IMR-90 (cell line): ENCODE data around the gene HUWE1. TPM values are rescaled to one million over a fixed set of nuclear protein-coding genes. Genes with fewer than 3 reads are reported as not detected.

ENCODE experiments used
- ATAC-seq: fragments of 200-7000 bp; cut with Tn5 transposase; 2 replicates; pipeline ENCODE4 v1.9.1; 2020; ENCODE audit warnings: low read depth, mild to moderate bottlenecking, moderate library complexity
- BruUV-seq: library from RNA; stranded (reverse); fragments of 400-500 nt; replicated peaks from 2 replicates; lab custom pipeline; 2021; lab: Mats Ljungman, UMichigan
- CTCF ChIA-PET: fragments of 300-600 bp; formaldehyde crosslinking; extraction: SDS; loops from one replicate; lab custom pipeline; 2021; ENCODE audit warnings: antibody characterized with exemption; lab: Yijun Ruan, JAX
- POLR2A ChIA-PET: fragments of 300-600 bp; sonication (Branson Sonifier 250); formaldehyde crosslinking; loops from one replicate; lab custom pipeline; 2022; ENCODE audit warnings: antibody characterized with exemption; ENCODE audit not compliant: unreplicated experiment; lab: Charles Lee
- DNase-seq: peaks from one replicate; pipeline ENCODE4 v3.0.0; 2013
- H2AFZ ChIP-seq: replicated peaks from 2 replicates; pipeline ENCODE3; 2013; ENCODE audit warnings: low read length, mild to moderate bottlenecking; ENCODE audit not compliant: poor library complexity
- H2AK5ac ChIP-seq: 2 replicates; pipeline ENCODE4 v1.6.1; 2013; ENCODE audit warnings: low read depth, low read length, inconsistent platforms
- H2AK9ac ChIP-seq: replicated peaks from 2 replicates; pipeline ENCODE3; 2013; ENCODE audit warnings: mild to moderate bottlenecking, low read depth, low read length, moderate library complexity; ENCODE audit not compliant: poor library complexity
- H2BK120ac ChIP-seq: 2 replicates; pipeline ENCODE4 v1.6.1; 2013; ENCODE audit warnings: low read depth, low read length, inconsistent platforms
- H2BK15ac ChIP-seq: 3 replicates; pipeline ENCODE4 v1.6.1; 2013; ENCODE audit warnings: low read depth, low read length, inconsistent platforms
- H2BK20ac ChIP-seq: 2 replicates; pipeline ENCODE4 v1.6.1; 2013; ENCODE audit warnings: low read depth, mild to moderate bottlenecking, inconsistent platforms, low read length, moderate library complexity
- H2BK5ac ChIP-seq: 2 replicates; pipeline ENCODE4 v1.6.1; 2013; ENCODE audit warnings: mild to moderate bottlenecking, low read depth, low read length, inconsistent platforms; ENCODE audit not compliant: poor library complexity, severe bottlenecking
- H3K14ac ChIP-seq: replicated peaks from 2 replicates; pipeline ENCODE4 v1.6.1; 2013; ENCODE audit warnings: low read depth, low read length, inconsistent platforms
- H3K18ac ChIP-seq: 2 replicates; pipeline ENCODE4 v1.6.1; 2013; ENCODE audit warnings: low read depth, low read length, control low read depth
- H3K23ac ChIP-seq: 2 replicates; pipeline ENCODE4 v1.6.1; 2013; ENCODE audit warnings: low read depth, low read length, inconsistent platforms
- H3K27ac ChIP-seq: 2 replicates; pipeline ENCODE4 v1.5.1; 2013; ENCODE audit warnings: mild to moderate bottlenecking, control low read depth, low read length; ENCODE audit not compliant: insufficient read depth
- H3K27me3 ChIP-seq: 2 replicates; pipeline ENCODE4 v1.6.1; 2013; ENCODE audit warnings: low read length; ENCODE audit not compliant: control insufficient read depth, insufficient read depth
- H3K36me3 ChIP-seq: 2 replicates; pipeline ENCODE4 v1.6.1; 2013; ENCODE audit warnings: low read length, mixed read lengths; ENCODE audit not compliant: control insufficient read depth, insufficient read depth
- H3K4ac ChIP-seq: 2 replicates; pipeline ENCODE4 v1.6.1; 2013; ENCODE audit warnings: low read depth, low read length, inconsistent platforms
- H3K4me1 ChIP-seq: 2 replicates; pipeline ENCODE4 v1.6.1; 2013; ENCODE audit warnings: low read length, mixed read lengths; ENCODE audit not compliant: control insufficient read depth, insufficient read depth
- H3K4me2 ChIP-seq: 2 replicates; pipeline ENCODE4 v1.6.1; 2013; ENCODE audit warnings: low read depth, mild to moderate bottlenecking, control low read depth, low read length, moderate library complexity
- H3K4me3 ChIP-seq: 2 replicates; pipeline ENCODE4 v1.5.1; 2013; ENCODE audit warnings: low read depth, mild to moderate bottlenecking, control low read depth, low read length, moderate library complexity; ENCODE audit not compliant: insufficient read depth
- H3K56ac ChIP-seq: 2 replicates; pipeline ENCODE4 v1.6.1; 2013; ENCODE audit warnings: low read length, inconsistent platforms; ENCODE audit not compliant: insufficient read depth; ENCODE audit errors: extremely low read depth
- H3K79me1 ChIP-seq, 2 experiments: 2 replicates each; pipeline ENCODE4 v1.6.1; 2013; ENCODE audit warnings: low read length in 2 of 2, inconsistent platforms in 1 of 2, low read depth in 1 of 2
- H3K9ac ChIP-seq: 2 replicates; pipeline ENCODE4 v1.6.1; 2013; ENCODE audit warnings: low read depth, low read length, control low read depth
- H3K9me1 ChIP-seq: 2 replicates; pipeline ENCODE4 v1.6.1; 2013; ENCODE audit warnings: low read length, inconsistent platforms; ENCODE audit not compliant: insufficient read depth
- H3K9me3 ChIP-seq: 2 replicates; pipeline ENCODE4 v1.6.1; 2013; ENCODE audit warnings: low read length; ENCODE audit not compliant: control insufficient read depth, insufficient read depth
- H4K20me1 ChIP-seq: 2 replicates; pipeline ENCODE4 v1.6.1; 2013; ENCODE audit warnings: low read length, inconsistent platforms; ENCODE audit not compliant: insufficient read depth
- H4K5ac ChIP-seq: 2 replicates; pipeline ENCODE4 v1.6.1; 2013; ENCODE audit warnings: mild to moderate bottlenecking, low read depth, low read length, control low read depth
- H4K8ac ChIP-seq, 2 experiments: 2 replicates each; pipeline ENCODE4 v1.6.1; 2013; ENCODE audit warnings: low read depth in 2 of 2, low read length in 2 of 2, control low read depth in 1 of 2, inconsistent platforms in 1 of 2
- H4K91ac ChIP-seq: 2 replicates; pipeline ENCODE4 v1.6.1; 2013; ENCODE audit warnings: low read depth, low read length, inconsistent platforms; ENCODE audit not compliant: insufficient read depth
- CEBPB ChIP-seq: IDR thresholded peaks from 2 replicates; pipeline ENCODE4 v1.6.1; 2012; ENCODE audit warnings: low read depth, low read length, improper control_type of control experiment
- MAZ ChIP-seq: IDR thresholded peaks from 2 replicates; pipeline ENCODE4 v1.6.1; 2012; ENCODE audit warnings: low read depth, mild to moderate bottlenecking, low read length, improper control_type of control experiment, moderate library complexity, borderline replicate concordance
- USF2 ChIP-seq: fragments of 150-350 bp; IDR thresholded peaks from 2 replicates; pipeline ENCODE4 v1.6.1; 2017; ENCODE audit warnings: mild to moderate bottlenecking, antibody characterized with exemption, low read length, low read depth
- WGBS, 2 experiments: methylation state at CpG; one replicate each; pipeline versions ENCODE4 v1.1.5 to v1.1.7; 2013; ENCODE audit warnings: missing lambda C conversion rate in 2 of 2; ENCODE audit not compliant: insufficient read length in 1 of 2; ENCODE audit errors: extremely low coverage in 2 of 2; 5-methylcytosine and 5-hydroxymethylcytosine counted together
- dilution Hi-C: fragments of 300-500 bp; cut with HindIII; formaldehyde crosslinking; loops from one replicate; pipeline ENCODE4 v1.14.3; 2018; ENCODE audit warnings: low sequenced_read_pairs; ENCODE audit not compliant: unreplicated experiment
- in situ Hi-C: fragments of 300-500 bp; cut with MboI; formaldehyde crosslinking; loops from 3 replicates; pipeline ENCODE4 v1.14.3; 2019; ENCODE audit warnings: low sequenced_read_pairs, inconsistent platforms, mixed read lengths
- intact Hi-C: fragments of 100-400 bp; cut with micrococcal nuclease; formaldehyde crosslinking; loops from 2 replicates; pipeline ENCODE4 v1.10.0; 2022
- polyA plus RNA-seq, 3 experiments: library from polyadenylated mRNA; depleted of rRNA; stranded (reverse); fragments of >200 nt; gene quantifications; 2 replicates each; pipeline ENCODE4 v1.2.3, GENCODE V29; 2012; ENCODE audit warnings: low replicate concordance in 1 of 3
- total RNA-seq: library from RNA; depleted of rRNA; stranded (reverse); fragments of >200 nt; gene quantifications from 2 replicates; pipeline ENCODE4 v1.2.3, GENCODE V29; 2012

HUWE1 gene
- total and polyA plus RNA-seq, 2 of the 4 experiments (the other 2 are of a cell fraction): 47.6 to 57.7 TPM

GRCh38 chrX:53544936-53545335 lies 141.6 kb downstream of the HUWE1 start:
- peaks cover 3% of the 10 kb centered on the region in 2 experiments; a peak in 1 of 4 replicates for H3K79me1 ChIP-seq
- no peaks in the 10 kb centered on the region for H3K9me1 ChIP-seq
- no peak overlapping the region for H2AFZ ChIP-seq
- CTCF ChIA-PET: no interaction called here
- no peak overlapping the region for H2BK20ac ChIP-seq
- H3K4me3 ChIP-seq: no peak overlapping the region
- H4K20me1 ChIP-seq: peaks cover 3% of the 10 kb centered on the region; the same call in 1 of the 2 replicates
- H3K27me3 ChIP-seq: peaks cover 12% of the 10 kb centered on the region; the same call in 1 of the 2 replicates
- ATAC-seq (no peak), DNase-seq (no peak)
- TF ChIP-seq MAZ (no peak), CEBPB (no peak), USF2 (no peak)
- no peak overlapping the region for H3K4me2 ChIP-seq
- H3K18ac ChIP-seq: no peak overlapping the region
- dilution Hi-C loops: no loop called here
- intact Hi-C loops: no loop called here
- no peak overlapping the region for H3K4ac ChIP-seq
- BruUV-seq: no TSS peak
- H3K4me1 ChIP-seq: no peaks in the 10 kb centered on the region
- no peak overlapping the region for H2BK15ac ChIP-seq
- H3K9ac ChIP-seq: no peak overlapping the region
- no peak overlapping the region for H4K5ac ChIP-seq
- 58% methylated on average over 5 of the region's 9 CpGs; no CpG with 5 or more reads in 1 of the 2 experiments for WGBS, 2 experiments
- H2AK5ac ChIP-seq: no peak overlapping the region
- POLR2A ChIA-PET: no interaction called here
- H4K91ac ChIP-seq: no peak overlapping the region
- no peak overlapping the region for H2BK120ac ChIP-seq
- H2AK9ac ChIP-seq: no peak overlapping the region
- no peak overlapping the region for H3K56ac ChIP-seq
- H3K14ac ChIP-seq: no peak overlapping the region
- H3K9me3 ChIP-seq: no peaks in the 10 kb centered on the region
- no peak overlapping the region for H4K8ac ChIP-seq
- H3K23ac ChIP-seq: no peak overlapping the region
- H3K27ac ChIP-seq: no peak overlapping the region
- H2BK5ac ChIP-seq: no peak overlapping the region
- in situ Hi-C loops: no loop called here
- peaks cover 57% of the 10 kb centered on the region for H3K36me3 ChIP-seq
